Testis (tissue), 2 donors: ENCODE data around the gene CACNA2D3.

Experiments used
- POLR2A ChIP-seq: fragments of 450-650 bp; IDR thresholded peaks from one replicate; pipeline ENCODE4 v1.6.1; 2017; ENCODE audit warnings: antibody characterized with exemption, mild to moderate bottlenecking, moderate library complexity
- TF ChIP-seq, protein P1 (sequence below), 3 experiments: fragments of 450-650 bp in 2 of 3; fragments of 200-600 bp in 1 of 3; sonication (generic) in 1 of 3; IDR thresholded peaks; one replicate each; pipeline ENCODE4 v1.5.1; 2016 to 2019; ENCODE audit warnings: antibody characterized with exemption in 3 of 3, mild to moderate bottlenecking in 2 of 3, moderate library complexity in 1 of 3

GRCh38 chr3:55030938-55031337 lies 908.6 kb downstream of the CACNA2D3 start:
- TF ChIP-seq, protein P1, sequence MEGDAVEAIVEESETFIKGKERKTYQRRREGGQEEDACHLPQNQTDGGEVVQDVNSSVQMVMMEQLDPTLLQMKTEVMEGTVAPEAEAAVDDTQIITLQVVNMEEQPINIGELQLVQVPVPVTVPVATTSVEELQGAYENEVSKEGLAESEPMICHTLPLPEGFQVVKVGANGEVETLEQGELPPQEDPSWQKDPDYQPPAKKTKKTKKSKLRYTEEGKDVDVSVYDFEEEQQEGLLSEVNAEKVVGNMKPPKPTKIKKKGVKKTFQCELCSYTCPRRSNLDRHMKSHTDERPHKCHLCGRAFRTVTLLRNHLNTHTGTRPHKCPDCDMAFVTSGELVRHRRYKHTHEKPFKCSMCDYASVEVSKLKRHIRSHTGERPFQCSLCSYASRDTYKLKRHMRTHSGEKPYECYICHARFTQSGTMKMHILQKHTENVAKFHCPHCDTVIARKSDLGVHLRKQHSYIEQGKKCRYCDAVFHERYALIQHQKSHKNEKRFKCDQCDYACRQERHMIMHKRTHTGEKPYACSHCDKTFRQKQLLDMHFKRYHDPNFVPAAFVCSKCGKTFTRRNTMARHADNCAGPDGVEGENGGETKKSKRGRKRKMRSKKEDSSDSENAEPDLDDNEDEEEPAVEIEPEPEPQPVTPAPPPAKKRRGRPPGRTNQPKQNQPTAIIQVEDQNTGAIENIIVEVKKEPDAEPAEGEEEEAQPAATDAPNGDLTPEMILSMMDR (IDR thresholded peaks at IDR 0.05) = no peak
- no peak for TF ChIP-seq POLR2A
